ENCODE results near the gene SHCBP1. TPM values are rescaled to one million over a fixed set of nuclear protein-coding genes. Genes with fewer than 3 reads are reported as not detected.

SHCBP1 gene
- under 1 TPM; 0.13 to 0.83 (median 0.35) TPM for total RNA-seq

- intact Hi-C loops (cut with DNase I), result no loop called here
Observed at GRCh38 chr16:46621006-46621933, at the start of gene SHCBP1. TSS of gene SHCBP1 (minus strand) at chr16:46621379. CDS start at chr16:46621359, 20 bp downstream.

GRCh38 chr16:46662123-46662522 is 40.9 kb upstream of the SHCBP1 start:
- Histone ChIP-seq H3K27me3 (no peaks in the 10 kb centered on the region), H3K4me3 (no peak overlapping the region), H3K4me1 (no peaks in the 10 kb centered on the region), H3K9me3 (no peaks in the 10 kb centered on the region), H3K27ac (replicated peaks in 1 of 4) (no peak overlapping the region), H3K36me3 (peaks cover 51 to 89% (median 81%) of the 10 kb centered on the region in 4 donors)
- TF ChIP-seq CTCF (IDR thresholded peaks at IDR 0.05) (no peak), POLR2A (IDR thresholded peaks at IDR 0.05; ENCODE audit: low read depth) (no peak), EP300 (IDR thresholded peaks at IDR 0.05) (no peak), POLR2AphosphoS5 (IDR thresholded peaks at IDR 0.05) (no peak)
- WGBS, result 70% methylated on average over 4 of the region's 4 CpGs
- no peak for DNase-seq (ENCODE audit: extremely low spot score)
- intact Hi-C loops (cut with DNase I), result no loop called here

More at GRCh38 chr16:46621006-46621933, at the start of gene SHCBP1:
- H3K36me3 ChIP-seq, result no peaks in the 10 kb centered on the region
- TF ChIP-seq CTCF (IDR thresholded peaks at IDR 0.05), result no peak
- TF ChIP-seq POLR2AphosphoS5 (IDR thresholded peaks at IDR 0.05), result peak in 1 of 2 donors; percentile 48
- no peak within 1 kb of the TSS for H3K27ac ChIP-seq (replicated peaks in 1 of 4)
- no peaks in the 10 kb centered on the region for H3K9me3 ChIP-seq
- no peaks in the 10 kb centered on the region for H3K27me3 ChIP-seq
- H3K4me3 ChIP-seq, result peak within 1 kb of the TSS; percentile 51 to 67 (median 54)
- H3K4me1 ChIP-seq, result peaks cover 11 to 19% (median 14%) of the 10 kb centered on the region in 4 donors
- DNase-seq (ENCODE audit: extremely low spot score), result peak; percentile 95
- WGBS, result 1% methylated on average over 23 of the region's 52 CpGs

- no peaks in the 10 kb centered on the region for H3K9me3 ChIP-seq
- 71% methylated on average over 1 of the region's 1 CpG for WGBS
- no peak overlapping the region for H3K4me3 ChIP-seq
- peaks cover 41 to 64% (median 56%) of the 10 kb centered on the region in 4 donors for H3K36me3 ChIP-seq
- intact Hi-C loops (cut with DNase I), result no loop called here
- TF ChIP-seq EP300 (IDR thresholded peaks at IDR 0.05) (no peak), POLR2A (IDR thresholded peaks at IDR 0.05; ENCODE audit: low read depth) (no peak), POLR2AphosphoS5 (IDR thresholded peaks at IDR 0.05) (no peak), CTCF (IDR thresholded peaks at IDR 0.05) (no peak)
- no peaks in the 10 kb centered on the region for H3K27me3 ChIP-seq
- DNase-seq (ENCODE audit: extremely low spot score), result no peak
- H3K4me1 ChIP-seq, result no peaks in the 10 kb centered on the region
- H3K27ac ChIP-seq (replicated peaks in 1 of 4), result no peak overlapping the region
Observed at GRCh38 chr16:46658925-46659324, 37.7 kb upstream of the SHCBP1 start.

- no peak for TF ChIP-seq POLR2A (IDR thresholded peaks at IDR 0.05; ENCODE audit: low read depth)
- no peak for TF ChIP-seq EP300 (IDR thresholded peaks at IDR 0.05)
- TF ChIP-seq CTCF (IDR thresholded peaks at IDR 0.05), result no peak
- no peak for TF ChIP-seq POLR2AphosphoS5 (IDR thresholded peaks at IDR 0.05)
- Histone ChIP-seq H3K36me3 (peaks cover 0 to 4% (median 0%) of the 10 kb centered on the region in 4 donors), H3K27me3 (no peaks in the 10 kb centered on the region), H3K4me3 (no peak overlapping the region), H3K27ac (replicated peaks in 1 of 4) (no peak overlapping the region), H3K4me1 (peaks cover 0 to 10% (median 2%) of the 10 kb centered on the region in 4 donors), H3K9me3 (no peaks in the 10 kb centered on the region)
- WGBS, result 89% methylated on average over 3 of the region's 3 CpGs
- intact Hi-C loops (cut with DNase I), result no loop called here
- DNase-seq (ENCODE audit: extremely low spot score), result no peak
Observed at GRCh38 chr16:46651305-46651704, 30.1 kb upstream of the SHCBP1 start.

Measured in esophagus muscularis mucosa (tissue), 4 donors.